Measurements from ENCODE around the gene HEATR5A.

DNA sequence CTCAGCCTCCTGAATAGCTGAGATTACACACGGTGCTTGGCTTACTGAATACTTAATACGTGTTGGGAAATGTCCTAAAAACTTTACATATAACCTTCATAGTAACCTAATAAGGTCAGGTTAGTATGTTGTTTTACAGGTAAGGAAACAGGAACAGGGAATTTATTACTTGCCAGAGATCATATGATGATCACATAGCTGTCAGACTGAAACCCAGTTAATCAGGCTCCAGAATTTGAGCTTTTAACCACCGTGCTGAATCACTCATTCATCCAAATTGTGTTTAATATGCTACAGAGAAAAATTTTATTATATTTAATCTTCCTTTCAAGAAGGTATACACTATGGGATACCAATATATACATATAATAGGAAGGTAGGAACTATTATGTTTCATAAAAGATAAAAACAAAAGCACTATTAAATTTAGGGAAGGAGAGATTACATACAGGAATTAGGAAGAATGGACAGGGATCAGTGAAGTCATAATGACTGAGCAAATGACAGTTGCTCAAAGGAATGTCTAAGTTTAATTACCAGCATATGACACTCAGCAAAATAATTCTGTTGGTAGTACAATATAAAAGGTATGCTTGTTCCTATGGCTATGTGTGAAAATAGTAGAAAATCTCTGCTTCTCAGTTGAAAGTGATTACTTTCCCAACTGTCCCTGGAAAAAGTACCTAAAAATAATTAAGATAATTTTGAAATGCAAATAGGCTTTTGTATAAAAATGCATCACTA lies 59.3 kb downstream of the HEATR5A start:
- TF ChIP-seq JUN (IDR thresholded peaks at IDR 0.05) (no peak), CBX8 (IDR thresholded peaks at IDR 0.05) (no peak), POLR2A (IDR thresholded peaks at IDR 0.05; ENCODE audit: low read length) (no peak), SREBF2 (IDR thresholded peaks at IDR 0.05) (no peak), EP300 (IDR thresholded peaks at IDR 0.05) (no peak), GATA3 (IDR thresholded peaks at IDR 0.05; ENCODE audit: borderline replicate concordance) (no peak)
- TF ChIP-seq, protein P1, sequence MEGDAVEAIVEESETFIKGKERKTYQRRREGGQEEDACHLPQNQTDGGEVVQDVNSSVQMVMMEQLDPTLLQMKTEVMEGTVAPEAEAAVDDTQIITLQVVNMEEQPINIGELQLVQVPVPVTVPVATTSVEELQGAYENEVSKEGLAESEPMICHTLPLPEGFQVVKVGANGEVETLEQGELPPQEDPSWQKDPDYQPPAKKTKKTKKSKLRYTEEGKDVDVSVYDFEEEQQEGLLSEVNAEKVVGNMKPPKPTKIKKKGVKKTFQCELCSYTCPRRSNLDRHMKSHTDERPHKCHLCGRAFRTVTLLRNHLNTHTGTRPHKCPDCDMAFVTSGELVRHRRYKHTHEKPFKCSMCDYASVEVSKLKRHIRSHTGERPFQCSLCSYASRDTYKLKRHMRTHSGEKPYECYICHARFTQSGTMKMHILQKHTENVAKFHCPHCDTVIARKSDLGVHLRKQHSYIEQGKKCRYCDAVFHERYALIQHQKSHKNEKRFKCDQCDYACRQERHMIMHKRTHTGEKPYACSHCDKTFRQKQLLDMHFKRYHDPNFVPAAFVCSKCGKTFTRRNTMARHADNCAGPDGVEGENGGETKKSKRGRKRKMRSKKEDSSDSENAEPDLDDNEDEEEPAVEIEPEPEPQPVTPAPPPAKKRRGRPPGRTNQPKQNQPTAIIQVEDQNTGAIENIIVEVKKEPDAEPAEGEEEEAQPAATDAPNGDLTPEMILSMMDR (IDR thresholded peaks at IDR 0.05) = no peak
- TF ChIP-seq, protein P2, sequence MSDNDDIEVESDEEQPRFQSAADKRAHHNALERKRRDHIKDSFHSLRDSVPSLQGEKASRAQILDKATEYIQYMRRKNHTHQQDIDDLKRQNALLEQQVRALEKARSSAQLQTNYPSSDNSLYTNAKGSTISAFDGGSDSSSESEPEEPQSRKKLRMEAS (IDR thresholded peaks at IDR 0.05) = no peak
- TF ChIP-seq, protein P3, sequence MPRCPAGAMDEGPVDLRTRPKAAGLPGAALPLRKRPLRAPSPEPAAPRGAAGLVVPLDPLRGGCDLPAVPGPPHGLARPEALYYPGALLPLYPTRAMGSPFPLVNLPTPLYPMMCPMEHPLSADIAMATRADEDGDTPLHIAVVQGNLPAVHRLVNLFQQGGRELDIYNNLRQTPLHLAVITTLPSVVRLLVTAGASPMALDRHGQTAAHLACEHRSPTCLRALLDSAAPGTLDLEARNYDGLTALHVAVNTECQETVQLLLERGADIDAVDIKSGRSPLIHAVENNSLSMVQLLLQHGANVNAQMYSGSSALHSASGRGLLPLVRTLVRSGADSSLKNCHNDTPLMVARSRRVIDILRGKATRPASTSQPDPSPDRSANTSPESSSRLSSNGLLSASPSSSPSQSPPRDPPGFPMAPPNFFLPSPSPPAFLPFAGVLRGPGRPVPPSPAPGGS (IDR thresholded peaks at IDR 0.05) = no peak
- TF ChIP-seq, protein P4, sequence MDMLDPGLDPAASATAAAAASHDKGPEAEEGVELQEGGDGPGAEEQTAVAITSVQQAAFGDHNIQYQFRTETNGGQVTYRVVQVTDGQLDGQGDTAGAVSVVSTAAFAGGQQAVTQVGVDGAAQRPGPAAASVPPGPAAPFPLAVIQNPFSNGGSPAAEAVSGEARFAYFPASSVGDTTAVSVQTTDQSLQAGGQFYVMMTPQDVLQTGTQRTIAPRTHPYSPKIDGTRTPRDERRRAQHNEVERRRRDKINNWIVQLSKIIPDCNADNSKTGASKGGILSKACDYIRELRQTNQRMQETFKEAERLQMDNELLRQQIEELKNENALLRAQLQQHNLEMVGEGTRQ (IDR thresholded peaks at IDR 0.05) = no peak
